ENCODE results near the gene ERMAP. TPM values are rescaled to one million over a fixed set of nuclear protein-coding genes. Genes with fewer than 3 reads are reported as not detected.

Gene ERMAP
- total and polyA plus RNA-seq, 2 donors from 2014 or later: 5.4 to 13.3 TPM

GRCh38 chr1:42846257-42847110, 29.6 kb downstream of the ERMAP start, which contains the start of gene ZNF691:
ZNF691 (plus strand) TSS chr1:42846613; CDS start chr1:42849659, 3,046 bp downstream.
- TF ChIP-seq CTCF (IDR thresholded peaks at IDR 0.05; ENCODE audit: borderline replicate concordance, extremely low read depth, insufficient read depth): peak; percentile 41
- Histone ChIP-seq H3K4me1 (ENCODE audit: control insufficient read depth in 2 of 3, insufficient read depth in 2 of 3, low read depth in 1 of 3, low read length in 3 of 3) (peaks cover 0 to 9% (median 6%) of the 10 kb centered on the region in 3 donors), H3K9ac (ENCODE audit: low read length in 3 of 3) (peak within 1 kb of the TSS; percentile 75 to 84 (median 81)), H3K27me3 (ENCODE audit: control insufficient read depth, insufficient read depth, low read length) (no peaks in the 10 kb centered on the region), H3K9me3 (ENCODE audit: control insufficient read depth in 2 of 3, insufficient read depth in 1 of 3, low read length in 3 of 3) (no peaks in the 10 kb centered on the region), H3K36me3 (ENCODE audit: control insufficient read depth in 2 of 3, insufficient read depth in 3 of 3, low read length in 3 of 3) (peaks cover 5 to 12% (median 9%) of the 10 kb centered on the region in 3 donors), H3K4me3 (ENCODE audit: low read length in 3 of 3) (peak within 1 kb of the TSS; percentile 75 to 90 (median 87)), H3K27ac (ENCODE audit: low read depth in 2 of 2, low read length in 2 of 2) (peak within 1 kb of the TSS in 1 of 2 donors; percentile 58)
- peak; percentile 89 for FAIRE-seq
- intact Hi-C loops (cut with DNase I): no loop called here
- peak; percentile 95 to 99 (median 97) for DNase-seq

- intact Hi-C loops (cut with DNase I): no loop called here
- Histone ChIP-seq H3K4me3 (ENCODE audit: low read length in 3 of 3) (peak overlapping the region; percentile 75 to 90 (median 87)), H3K36me3 (ENCODE audit: control insufficient read depth in 2 of 3, insufficient read depth in 3 of 3, low read length in 3 of 3) (peaks cover 9 to 13% (median 12%) of the 10 kb centered on the region in 3 donors), H3K27me3 (ENCODE audit: control insufficient read depth, insufficient read depth, low read length) (no peaks in the 10 kb centered on the region), H3K27ac (ENCODE audit: low read depth in 2 of 2, low read length in 2 of 2) (no peak overlapping the region), H3K9me3 (ENCODE audit: control insufficient read depth in 2 of 3, insufficient read depth in 1 of 3, low read length in 3 of 3) (no peaks in the 10 kb centered on the region), H3K9ac (ENCODE audit: low read length in 3 of 3) (peak overlapping the region; percentile 75 to 84 (median 81)), H3K4me1 (ENCODE audit: control insufficient read depth in 2 of 3, insufficient read depth in 2 of 3, low read depth in 1 of 3, low read length in 3 of 3) (peaks cover 0 to 9% (median 6%) of the 10 kb centered on the region in 3 donors)
- DNase-seq (no peak), FAIRE-seq (no peak)
- TF ChIP-seq CTCF (IDR thresholded peaks at IDR 0.05; ENCODE audit: borderline replicate concordance, extremely low read depth, insufficient read depth): no peak
Observed at GRCh38 chr1:42847111-42847595, 30.2 kb downstream of the ERMAP start.

- TF ChIP-seq CTCF (IDR thresholded peaks at IDR 0.05; ENCODE audit: borderline replicate concordance, extremely low read depth, insufficient read depth): no peak
- Histone ChIP-seq H3K4me3 (ENCODE audit: low read length in 3 of 3) (peak overlapping the region in 1 of 3 donors; percentile 90), H3K27ac (ENCODE audit: low read depth in 2 of 2, low read length in 2 of 2) (no peak overlapping the region), H3K9me3 (ENCODE audit: control insufficient read depth in 2 of 3, insufficient read depth in 1 of 3, low read length in 3 of 3) (no peaks in the 10 kb centered on the region), H3K36me3 (ENCODE audit: control insufficient read depth in 2 of 3, insufficient read depth in 3 of 3, low read length in 3 of 3) (peaks cover 9 to 13% (median 9%) of the 10 kb centered on the region in 3 donors), H3K4me1 (ENCODE audit: control insufficient read depth in 2 of 3, insufficient read depth in 2 of 3, low read depth in 1 of 3, low read length in 3 of 3) (peaks cover 0 to 9% (median 6%) of the 10 kb centered on the region in 3 donors), H3K27me3 (ENCODE audit: control insufficient read depth, insufficient read depth, low read length) (no peaks in the 10 kb centered on the region), H3K9ac (ENCODE audit: low read length in 3 of 3) (peak overlapping the region in 1 of 3 donors; percentile 84)
- no peak for FAIRE-seq
- intact Hi-C loops (cut with DNase I): no loop called here
- no peak for DNase-seq
Observed at GRCh38 chr1:42847721-42848460, 31.0 kb downstream of the ERMAP start.
